H1 (cell line): ENCODE results near the gene MAPKAPK5. TPM values are rescaled to one million over a fixed set of nuclear protein-coding genes. Genes with fewer than 3 reads are reported as not detected.

ENCODE experiments used
- CTCF ChIA-PET: fragments of 300-600 bp; sonication (Branson Sonifier 250); formaldehyde crosslinking; loops from one replicate; lab custom pipeline; 2021; ENCODE audit not compliant: partially characterized antibody; lab: Charles Lee
- POLR2A ChIA-PET: fragments of 300-600 bp; sonication (Branson Sonifier 250); formaldehyde crosslinking; loops from one replicate; lab custom pipeline; 2021; ENCODE audit warnings: inconsistent platforms; ENCODE audit not compliant: partially characterized antibody; lab: Charles Lee
- DNase-seq, 2 experiments: peaks; one replicate each; pipeline versions ENCODE4 v3.0.0 to v3.0.0-alpha.2; 2010 to 2022; ENCODE audit warnings: low spot score in 2 of 2, low read depth in 1 of 2, mixed read lengths in 1 of 2
- FAIRE-seq: peaks from 2 replicates; lab custom pipeline; 2011; peaks lifted over from hg19 to GRCh38; lab: Jason Lieb, UNC
- H2AFZ ChIP-seq: 2 replicates; pipeline ENCODE4 v1.8.1; 2012; ENCODE audit warnings: low read length, inconsistent platforms
- H2AK5ac ChIP-seq: 2 replicates; pipeline ENCODE4 v1.6.1; 2013; ENCODE audit warnings: low read depth, low read length
- H2BK120ac ChIP-seq: replicated peaks from 2 replicates; pipeline ENCODE3; 2013; ENCODE audit warnings: low read depth, low read length, inconsistent platforms
- H2BK12ac ChIP-seq: 2 replicates; pipeline ENCODE4 v1.6.1; 2013; ENCODE audit warnings: low read depth, low read length
- H2BK15ac ChIP-seq: 2 replicates; pipeline ENCODE4 v1.6.1; 2013; ENCODE audit warnings: low read length
- H2BK20ac ChIP-seq: 2 replicates; pipeline ENCODE4 v1.6.1; 2013; ENCODE audit warnings: low read length
- H2BK5ac ChIP-seq: 2 replicates; pipeline ENCODE4 v1.6.1; 2013; ENCODE audit warnings: low read depth, low read length
- H3K14ac ChIP-seq: 2 replicates; pipeline ENCODE4 v1.6.1; 2013; ENCODE audit warnings: inconsistent platforms; ENCODE audit not compliant: insufficient read length
- H3K18ac ChIP-seq: 2 replicates; pipeline ENCODE4 v1.6.1; 2013; ENCODE audit warnings: low read length; ENCODE audit errors: extremely low read depth
- H3K23ac ChIP-seq: 2 replicates; pipeline ENCODE4 v1.6.1; 2013; ENCODE audit warnings: inconsistent platforms; ENCODE audit not compliant: insufficient read length
- H3K23me2 ChIP-seq: 2 replicates; pipeline ENCODE4 v1.6.1; 2013; ENCODE audit warnings: low read depth, low read length
- H3K27ac ChIP-seq: 2 replicates; pipeline ENCODE4 v1.6.1; 2011; ENCODE audit warnings: low read depth, low read length, inconsistent platforms
- H3K27me3 ChIP-seq, 4 experiments: replicated peaks in 1 of 4; 1 replicate in 1 of 4; 2 replicates in 3 of 4; pipeline versions ENCODE4 v1.6.1 to v1.8.1; 2011 to 2013; ENCODE audit warnings: low read length in 3 of 4, mild to moderate bottlenecking in 3 of 4, inconsistent platforms in 2 of 4, mixed read lengths in 2 of 4, moderate library complexity in 1 of 4; ENCODE audit not compliant: control insufficient read depth in 3 of 4, insufficient read depth in 3 of 4; ENCODE audit errors: extremely low read depth in 1 of 4
- H3K36me3 ChIP-seq, 4 experiments: 2 replicates each; pipeline versions ENCODE4 v1.6.1 to v1.8.1; 2011 to 2013; ENCODE audit warnings: mild to moderate bottlenecking in 4 of 4, low read length in 3 of 4, moderate library complexity in 2 of 4, control low read depth in 1 of 4, inconsistent platforms in 1 of 4; ENCODE audit not compliant: insufficient read depth in 4 of 4, control insufficient read depth in 2 of 4
- H3K4ac ChIP-seq: replicated peaks from 2 replicates; pipeline ENCODE3; 2013; ENCODE audit warnings: low read length, low read depth, mixed read lengths, inconsistent platforms; ENCODE audit not compliant: insufficient read length
- H3K4me1 ChIP-seq, 4 experiments: replicated peaks in 1 of 4; 1 replicate in 1 of 4; 2 replicates in 3 of 4; pipeline versions ENCODE4 v1.6.1 to v1.8.1; 2011 to 2013; ENCODE audit warnings: low read length in 3 of 4, inconsistent platforms in 2 of 4, mixed read lengths in 1 of 4; ENCODE audit not compliant: insufficient read depth in 4 of 4, control insufficient read depth in 3 of 4
- H3K4me2 ChIP-seq, 2 experiments: 2 replicates each; pipeline versions ENCODE4 v1.6.1 to v1.8.1; 2011 to 2013; ENCODE audit warnings: low read depth in 2 of 2, low read length in 2 of 2, control low read depth in 1 of 2, inconsistent platforms in 1 of 2, mild to moderate bottlenecking in 1 of 2; ENCODE audit not compliant: insufficient read depth in 1 of 2
- H3K4me3 ChIP-seq, 4 experiments: fragments of 200-600, 300-600 bp in 1 of 4; sonication (generic), shearing (Covaris generic), sonication (Bioruptor Twin) in 1 of 4; 2 replicates each; pipeline versions ENCODE4 v1.5.1 to v1.8.1; 2011 to 2016; ENCODE audit warnings: low read length in 4 of 4, low read depth in 3 of 4, control low read depth in 2 of 4, inconsistent platforms in 2 of 4, mild to moderate bottlenecking in 2 of 4, mixed read lengths in 1 of 4, moderate library complexity in 1 of 4; ENCODE audit not compliant: insufficient read depth in 2 of 4; ENCODE audit errors: extremely low read depth in 1 of 4
- H3K56ac ChIP-seq: replicated peaks from 2 replicates; pipeline ENCODE3; 2013; ENCODE audit warnings: low read depth, mild to moderate bottlenecking, mixed read lengths, low read length, inconsistent platforms; ENCODE audit not compliant: insufficient read length
- H3K79me1 ChIP-seq: 2 replicates; pipeline ENCODE4 v1.6.1; 2013; ENCODE audit warnings: low read depth, low read length, control low read depth
- H3K79me2 ChIP-seq, 2 experiments: 2 replicates each; pipeline versions ENCODE4 v1.6.1 to v1.8.1; 2012 to 2013; ENCODE audit warnings: low read length in 2 of 2, mild to moderate bottlenecking in 2 of 2, inconsistent platforms in 1 of 2; ENCODE audit not compliant: insufficient read depth in 2 of 2, control insufficient read depth in 1 of 2
- H3K9ac ChIP-seq, 4 experiments: replicated peaks in 1 of 4; 1 replicate in 1 of 4; 2 replicates in 3 of 4; pipeline versions ENCODE4 v1.6.1 to v1.8.1; 2011 to 2013; ENCODE audit warnings: low read depth in 3 of 4, low read length in 3 of 4, control low read depth in 2 of 4, mild to moderate bottlenecking in 2 of 4, moderate library complexity in 2 of 4, inconsistent platforms in 1 of 4; ENCODE audit errors: extremely low read depth in 1 of 4
- H3K9me3 ChIP-seq, 2 experiments: 2 replicates each; pipeline versions ENCODE4 v1.6.1 to v1.8.1; 2012 to 2013; ENCODE audit warnings: mild to moderate bottlenecking in 2 of 2, moderate library complexity in 2 of 2, control low read depth in 1 of 2, inconsistent platforms in 1 of 2, low read depth in 1 of 2, low read length in 1 of 2, mixed read lengths in 1 of 2; ENCODE audit not compliant: insufficient read depth in 2 of 2
- H4K20me1 ChIP-seq, 2 experiments: replicated peaks in 1 of 2; 2 replicates each; pipeline versions ENCODE3 to v1.8.1; 2011 to 2013; ENCODE audit warnings: inconsistent platforms in 2 of 2, low read length in 2 of 2, mild to moderate bottlenecking in 1 of 2; ENCODE audit not compliant: insufficient read depth in 2 of 2, control insufficient read depth in 1 of 2
- H4K5ac ChIP-seq: 2 replicates; pipeline ENCODE4 v1.6.1; 2013; ENCODE audit warnings: low read length, low read depth, mixed read lengths, inconsistent platforms; ENCODE audit not compliant: insufficient read length
- H4K8ac ChIP-seq: 2 replicates; pipeline ENCODE4 v1.8.0; 2013; ENCODE audit warnings: mild to moderate bottlenecking, moderate library complexity, low read length, inconsistent platforms; ENCODE audit not compliant: insufficient read depth; ENCODE audit errors: extremely low read depth
- H4K91ac ChIP-seq: replicated peaks from 2 replicates; pipeline ENCODE3; 2013; ENCODE audit warnings: low read length, mixed read lengths, inconsistent platforms; ENCODE audit not compliant: insufficient read length
- BCL11A ChIP-seq, 2 experiments: IDR thresholded peaks; one replicate each; pipeline ENCODE4 v1.6.1; 2011; ENCODE audit warnings: low read depth in 2 of 2, low read length in 2 of 2, mild to moderate bottlenecking in 2 of 2
- EGR1 ChIP-seq: IDR thresholded peaks from 2 replicates; pipeline ENCODE4 v1.6.1; 2011; ENCODE audit warnings: low read depth, low read length, borderline replicate concordance
- JUND ChIP-seq: IDR thresholded peaks from 2 replicates; pipeline ENCODE4 v1.6.1; 2011; ENCODE audit warnings: mild to moderate bottlenecking, improper control_type of control experiment, low read length
- KDM1A ChIP-seq: fragments of 200-600, 300-600 bp; sonication (generic); IDR thresholded peaks from 2 replicates; pipeline ENCODE4 v1.7.1; 2016; ENCODE audit warnings: mild to moderate bottlenecking, low read length, borderline replicate concordance
- KDM5A ChIP-seq: fragments of 200-600 bp; IDR thresholded peaks from 2 replicates; pipeline ENCODE4 v1.7.1; 2012; ENCODE audit warnings: mild to moderate bottlenecking, low read length, inconsistent platforms, mixed read lengths
- NRF1 ChIP-seq: IDR thresholded peaks from 2 replicates; pipeline ENCODE4 v1.6.1; 2011; ENCODE audit warnings: mild to moderate bottlenecking, low read depth, low read length, improper control_type of control experiment
- POLR2AphosphoS5 ChIP-seq: IDR thresholded peaks from 2 replicates; pipeline ENCODE4 v1.6.1; 2011; ENCODE audit warnings: low read depth, low read length
- RAD21 ChIP-seq, 2 experiments: IDR thresholded peaks in 1 of 2; conservative IDR thresholded peaks in 1 of 2; 2 replicates each; pipeline ENCODE4 v1.6.1; 2011; ENCODE audit warnings: low read depth in 2 of 2, low read length in 2 of 2, improper control_type of control experiment in 1 of 2, inconsistent platforms in 1 of 2, mild to moderate bottlenecking in 1 of 2, moderate library complexity in 1 of 2
- RBBP5 ChIP-seq: IDR thresholded peaks from 2 replicates; pipeline ENCODE4 v1.7.1; 2012; ENCODE audit warnings: low read depth, mild to moderate bottlenecking, inconsistent platforms, low read length, moderate library complexity, borderline replicate concordance
- RXRA ChIP-seq: IDR thresholded peaks from 2 replicates; pipeline ENCODE4 v1.6.1; 2011; ENCODE audit warnings: low read depth, mild to moderate bottlenecking, low read length, moderate library complexity; ENCODE audit not compliant: insufficient read depth
- SAP30 ChIP-seq: fragments of 300-600 bp; sonication (generic); IDR thresholded peaks from 2 replicates; pipeline ENCODE4 v1.7.1; 2012; ENCODE audit warnings: low read length, moderate library complexity, mild to moderate bottlenecking, inconsistent platforms; ENCODE audit not compliant: insufficient read depth, insufficient replicate concordance
- SIN3A ChIP-seq, 2 experiments: IDR thresholded peaks in 1 of 2; conservative IDR thresholded peaks in 1 of 2; 2 replicates each; pipeline ENCODE4 v1.6.1; 2011 to 2012; ENCODE audit warnings: low read length in 2 of 2, improper control_type of control experiment in 1 of 2, low read depth in 1 of 2, mild to moderate bottlenecking in 1 of 2
- TBP ChIP-seq: IDR thresholded peaks from 2 replicates; pipeline ENCODE4 v1.6.1; 2011; ENCODE audit warnings: low read depth, low read length, improper control_type of control experiment
- WGBS, 2 experiments: shearing (Covaris generic) in 1 of 2; methylation state at CpG; one replicate each; pipeline versions ENCODE4 v1.1.6 to v1.1.7; 2013 to 2015; ENCODE audit warnings: low lambda C conversion rate in 2 of 2, mixed read lengths in 2 of 2, inconsistent platforms in 1 of 2, low coverage in 1 of 2, missing lambda C conversion rate in 1 of 2; ENCODE audit not compliant: insufficient replicate concordance in 2 of 2, insufficient coverage in 1 of 2, insufficient read length in 1 of 2; ENCODE audit errors: extremely low coverage in 1 of 2, missing lambda C conversion rate in 1 of 2; 5-methylcytosine and 5-hydroxymethylcytosine counted together
- polyA plus RNA-seq, 7 experiments: library from polyadenylated mRNA; depleted of rRNA in 3 of 7; stranded (reverse) in 5 of 7; unstranded in 2 of 7; fragments of >200 nt in 5 of 7; fragments of 200-250 nt in 2 of 7; gene quantifications; 1 replicate in 5 of 7; 2 replicates in 1 of 7; 4 replicates in 1 of 7; pipeline versions ENCODE4 v1.2.1 to v1.2.3, GENCODE V29; 2011 to 2013; ENCODE audit warnings: missing spikeins in 2 of 7, mixed read lengths in 2 of 7
- total RNA-seq: library from RNA; stranded (reverse); fragmentation: NEBNext Ultra II Directional; extraction: Animal tissue kit (Norgen Biotek cat#: 25700); gene quantifications from 2 replicates; pipeline ENCODE4 v1.2.1, GENCODE V29; 2021
- TF ChIP-seq, protein P1 (sequence below): IDR thresholded peaks from 2 replicates; pipeline ENCODE4 v1.6.1; 2012; ENCODE audit warnings: inconsistent platforms

MAPKAPK5 gene
- total and polyA plus RNA-seq, 2 of the 8 experiments (the other 6 are each of a cell fraction or from before 2014, with no cell fraction given): 40.0 to 91.5 TPM

- no peaks in the 10 kb centered on the region for H3K79me2 ChIP-seq
- no peak overlapping the region for H4K5ac ChIP-seq
- H3K56ac ChIP-seq: no peak overlapping the region
- no peak overlapping the region for H3K4me3 ChIP-seq
- no peak overlapping the region for H2AK5ac ChIP-seq
- no peaks in the 10 kb centered on the region for H3K36me3 ChIP-seq
- H4K20me1 ChIP-seq: no peaks in the 10 kb centered on the region
- FAIRE-seq: no peak
- H3K18ac ChIP-seq: no peak overlapping the region
- no peak overlapping the region for H3K23ac ChIP-seq
- H2AFZ ChIP-seq: no peak overlapping the region
- H4K8ac ChIP-seq: no peak overlapping the region
- H3K9ac ChIP-seq: no peak overlapping the region
- H3K4me2 ChIP-seq: no peak overlapping the region
- H3K4ac ChIP-seq: no peak overlapping the region
- no peak overlapping the region for H2BK12ac ChIP-seq
- H3K27ac ChIP-seq: no peak overlapping the region
- H3K79me1 ChIP-seq: no peaks in the 10 kb centered on the region
- ChIA-PET CTCF (interaction anchor here (0.9 to 2.4 kb wide), 4 partner anchors 10 to 104 kb away, joined by 3 to 8 read pairs (median 6); no protein-coding TSS in a partner anchor), POLR2A (interaction anchor here (2.0 kb wide), 1 partner anchor 86 kb away, joined by 4 read pairs; the partner anchor contains the start of genes ERP29 and TMEM116)
- H3K4me1 ChIP-seq: no peaks in the 10 kb centered on the region
- H2BK20ac ChIP-seq: no peak overlapping the region
- no peak overlapping the region for H2BK120ac ChIP-seq
- H3K14ac ChIP-seq: no peak overlapping the region
- no peak overlapping the region for H2BK15ac ChIP-seq
- no peaks in the 10 kb centered on the region for H3K27me3 ChIP-seq
- no peak overlapping the region for H2BK5ac ChIP-seq
- no peaks in the 10 kb centered on the region for H3K23me2 ChIP-seq
- 92% methylated on average over 5 of the region's 5 CpGs; no CpG with 5 or more reads in 1 of the 2 experiments for WGBS, 2 experiments
- H4K91ac ChIP-seq: no peak overlapping the region
- no peaks in the 10 kb centered on the region for H3K9me3 ChIP-seq
- no peak for DNase-seq
- TF ChIP-seq JUND (no peak), KDM5A (no peak), EGR1 (no peak), POLR2AphosphoS5 (no peak), RXRA (no peak), BCL11A (IDR thresholded peaks at IDR 0.05; ENCODE audit: low read depth in 2 of 2, low read length in 2 of 2) (no peak), RBBP5 (no peak), RAD21 (IDR thresholded peaks at IDR 0.05 in 1 of 2, conservative IDR thresholded peaks at IDR 0.05 in 1 of 2; ENCODE audit: low read depth in 2 of 2, low read length in 2 of 2) (no peak), SIN3A (conservative IDR thresholded peaks at IDR 0.05 in 1 of 2, IDR thresholded peaks at IDR 0.05 in 1 of 2; ENCODE audit: low read depth in 1 of 2, low read length in 2 of 2) (no peak), SAP30 (no peak), NRF1 (no peak), TBP (no peak), KDM1A (no peak)
- TF ChIP-seq, protein P1, sequence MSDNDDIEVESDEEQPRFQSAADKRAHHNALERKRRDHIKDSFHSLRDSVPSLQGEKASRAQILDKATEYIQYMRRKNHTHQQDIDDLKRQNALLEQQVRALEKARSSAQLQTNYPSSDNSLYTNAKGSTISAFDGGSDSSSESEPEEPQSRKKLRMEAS: no peak
Observed at GRCh38 chr12:111927346-111927745, 85.3 kb downstream of the MAPKAPK5 start.
